Hepatocyte (in vitro differentiated cells): ENCODE results near the gene GNB1L.

ENCODE experiments used
- CTCF ChIP-seq: fragments of 200-600 bp; sonication (generic); IDR thresholded peaks from 2 replicates; pipeline ENCODE4 v1.5.1; 2016; ENCODE audit warnings: antibody characterized with exemption, mild to moderate bottlenecking; ENCODE audit not compliant: poor library complexity
- EZH2 ChIP-seq: fragments of 200-600 bp; sonication (generic); IDR thresholded peaks from 2 replicates; pipeline ENCODE4 v1.6.1; 2016; ENCODE audit warnings: antibody characterized with exemption, mild to moderate bottlenecking, borderline replicate concordance

GRCh38 chr22:19836512-19836911 lies 18.2 kb downstream of the GNB1L start:
- TF ChIP-seq CTCF (no peak), EZH2 (no peak)
